ENCODE data around the gene SKP2.
A peak's percentile ranks its signal among the peaks of the same experiment; 100 is the strongest.

The SKP2 gene

GRCh38 chr5:36177715-36178523, 26.0 kb downstream of the SKP2 start:
- no peak overlapping the region for H3K4me3 ChIP-seq (ENCODE audit: low read length)
- no peak overlapping the region for H3K27ac ChIP-seq (ENCODE audit: low read depth, low read length)
- H4K20me1 ChIP-seq (ENCODE audit: control insufficient read depth, insufficient read depth, low read depth, low read length), result no peaks in the 10 kb centered on the region
- H3K9me3 ChIP-seq (ENCODE audit: control insufficient read depth, insufficient read depth, low read length), result no peaks in the 10 kb centered on the region
- TF ChIP-seq CTCF (IDR thresholded peaks at IDR 0.05; ENCODE audit: low read depth, low read length, poor library complexity, severe bottlenecking) (peak; percentile 63), EZH2phosphoT487 (IDR thresholded peaks at IDR 0.05; ENCODE audit: borderline replicate concordance, low read length) (no peak)
- H3F3A ChIP-seq (ENCODE audit: control insufficient read depth, insufficient read depth), result no peaks in the 10 kb centered on the region
- H3K79me2 ChIP-seq (ENCODE audit: control insufficient read depth, low read length), result no peaks in the 10 kb centered on the region
- H3K27me3 ChIP-seq (ENCODE audit: control insufficient read depth, low read length), result no peaks in the 10 kb centered on the region
- H3K9me2 ChIP-seq (replicated peaks; ENCODE audit: control insufficient read depth, low read length), result no peaks in the 10 kb centered on the region
- H3K36me3 ChIP-seq (ENCODE audit: control insufficient read depth, low read length), result peaks cover 96% of the 10 kb centered on the region
- no peak overlapping the region for H3K4me2 ChIP-seq (ENCODE audit: low read length)
- H3K4me1 ChIP-seq (ENCODE audit: control insufficient read depth, low read length), result no peaks in the 10 kb centered on the region

- Histone ChIP-seq H3K36me3 (ENCODE audit: control insufficient read depth, low read length) (peaks cover 94% of the 10 kb centered on the region), H3K9me2 (replicated peaks; ENCODE audit: control insufficient read depth, low read length) (no peaks in the 10 kb centered on the region), H3K79me2 (ENCODE audit: control insufficient read depth, low read length) (no peaks in the 10 kb centered on the region), H3K4me2 (ENCODE audit: low read length) (no peak overlapping the region), H3K27me3 (ENCODE audit: control insufficient read depth, low read length) (no peaks in the 10 kb centered on the region), H4K20me1 (ENCODE audit: control insufficient read depth, insufficient read depth, low read depth, low read length) (no peaks in the 10 kb centered on the region), H3K9me3 (ENCODE audit: control insufficient read depth, insufficient read depth, low read length) (no peaks in the 10 kb centered on the region), H3K4me3 (ENCODE audit: low read length) (no peak overlapping the region), H3K27ac (ENCODE audit: low read depth, low read length) (no peak overlapping the region), H3K4me1 (ENCODE audit: control insufficient read depth, low read length) (no peaks in the 10 kb centered on the region), H3F3A (ENCODE audit: control insufficient read depth, insufficient read depth) (no peaks in the 10 kb centered on the region)
- TF ChIP-seq CTCF (IDR thresholded peaks at IDR 0.05; ENCODE audit: low read depth, low read length, poor library complexity, severe bottlenecking) (no peak), EZH2phosphoT487 (IDR thresholded peaks at IDR 0.05; ENCODE audit: borderline replicate concordance, low read length) (no peak)
Measured at GRCh38 chr5:36178524-36178890, 26.6 kb downstream of the SKP2 start.

- H3K4me1 ChIP-seq (ENCODE audit: control insufficient read depth, low read length), result no peaks in the 10 kb centered on the region
- TF ChIP-seq CTCF (IDR thresholded peaks at IDR 0.05; ENCODE audit: low read depth, low read length, poor library complexity, severe bottlenecking) (no peak), EZH2phosphoT487 (IDR thresholded peaks at IDR 0.05; ENCODE audit: borderline replicate concordance, low read length) (no peak)
- no peaks in the 10 kb centered on the region for H3F3A ChIP-seq (ENCODE audit: control insufficient read depth, insufficient read depth)
- no peaks in the 10 kb centered on the region for H3K79me2 ChIP-seq (ENCODE audit: control insufficient read depth, low read length)
- H3K4me2 ChIP-seq (ENCODE audit: low read length), result no peak overlapping the region
- H3K27ac ChIP-seq (ENCODE audit: low read depth, low read length), result no peak overlapping the region
- no peaks in the 10 kb centered on the region for H4K20me1 ChIP-seq (ENCODE audit: control insufficient read depth, insufficient read depth, low read depth, low read length)
- H3K9me3 ChIP-seq (ENCODE audit: control insufficient read depth, insufficient read depth, low read length), result no peaks in the 10 kb centered on the region
- H3K27me3 ChIP-seq (ENCODE audit: control insufficient read depth, low read length), result no peaks in the 10 kb centered on the region
- no peaks in the 10 kb centered on the region for H3K9me2 ChIP-seq (replicated peaks; ENCODE audit: control insufficient read depth, low read length)
- no peak overlapping the region for H3K4me3 ChIP-seq (ENCODE audit: low read length)
- H3K36me3 ChIP-seq (ENCODE audit: control insufficient read depth, low read length), result peaks cover 86% of the 10 kb centered on the region
Measured at GRCh38 chr5:36179950-36180349, 28.0 kb downstream of the SKP2 start.

Measured in DOHH2 (cell line).